ENCODE data around the gene CHST6. TPM values are rescaled to one million over a fixed set of nuclear protein-coding genes. Genes with fewer than 3 reads are reported as not detected.
A peak's percentile ranks its signal among the peaks of the same experiment; 100 is the strongest.
"Not testable (repeated sequence)": the region's sequence is repeated elsewhere in the genome, so short reads cannot be mapped to it uniquely, and the experiment has no call there.

The CHST6 gene
- total RNA-seq, 4 donors from 2014 or later: 0.07 TPM; not detected in 3

DNA sequence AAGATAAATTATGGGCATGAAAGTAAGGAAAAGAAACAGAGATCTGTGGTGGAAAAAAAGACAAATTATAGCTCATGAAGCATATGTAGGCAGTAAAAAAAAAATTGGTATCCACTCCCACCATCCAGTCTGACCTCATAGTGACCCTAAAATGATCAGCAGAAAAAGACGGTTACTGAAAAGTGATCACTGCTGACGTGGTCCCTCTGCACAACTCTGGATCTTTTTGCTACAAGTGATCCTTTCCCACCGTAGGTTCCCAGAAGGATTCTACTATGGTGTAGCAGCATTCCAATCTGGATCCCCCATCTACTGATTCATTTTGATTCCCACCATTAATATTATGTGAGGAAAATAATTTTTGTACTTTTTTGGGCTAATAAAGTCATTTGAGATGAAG, 10.9 kb upstream of the CHST6 start:
- peak overlapping the region in 1 of 4 donors; percentile 6 for H3K4me3 ChIP-seq
- H3K9me3 ChIP-seq: no peaks in the 10 kb centered on the region
- H3K27ac ChIP-seq: peak overlapping the region; percentile 24 to 74 (median 50)
- ATAC-seq (no peak), DNase-seq (no peak)
- in situ Hi-C loops (cut with MboI; ENCODE audit: low sequenced_read_pairs in 4 of 4) (no loop called here), intact Hi-C loops (cut with DNase I; ENCODE audit: low total_unique reads) (no loop called here)
- peaks cover 10 to 21% of the 10 kb centered on the region in 2 donors for H3K4me1 ChIP-seq
- H3K27me3 ChIP-seq: no peaks in the 10 kb centered on the region
- H3K36me3 ChIP-seq: no peaks in the 10 kb centered on the region
- TF ChIP-seq POLR2A (IDR thresholded peaks at IDR 0.05): no peak
- TF ChIP-seq, protein P1, sequence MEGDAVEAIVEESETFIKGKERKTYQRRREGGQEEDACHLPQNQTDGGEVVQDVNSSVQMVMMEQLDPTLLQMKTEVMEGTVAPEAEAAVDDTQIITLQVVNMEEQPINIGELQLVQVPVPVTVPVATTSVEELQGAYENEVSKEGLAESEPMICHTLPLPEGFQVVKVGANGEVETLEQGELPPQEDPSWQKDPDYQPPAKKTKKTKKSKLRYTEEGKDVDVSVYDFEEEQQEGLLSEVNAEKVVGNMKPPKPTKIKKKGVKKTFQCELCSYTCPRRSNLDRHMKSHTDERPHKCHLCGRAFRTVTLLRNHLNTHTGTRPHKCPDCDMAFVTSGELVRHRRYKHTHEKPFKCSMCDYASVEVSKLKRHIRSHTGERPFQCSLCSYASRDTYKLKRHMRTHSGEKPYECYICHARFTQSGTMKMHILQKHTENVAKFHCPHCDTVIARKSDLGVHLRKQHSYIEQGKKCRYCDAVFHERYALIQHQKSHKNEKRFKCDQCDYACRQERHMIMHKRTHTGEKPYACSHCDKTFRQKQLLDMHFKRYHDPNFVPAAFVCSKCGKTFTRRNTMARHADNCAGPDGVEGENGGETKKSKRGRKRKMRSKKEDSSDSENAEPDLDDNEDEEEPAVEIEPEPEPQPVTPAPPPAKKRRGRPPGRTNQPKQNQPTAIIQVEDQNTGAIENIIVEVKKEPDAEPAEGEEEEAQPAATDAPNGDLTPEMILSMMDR (IDR thresholded peaks at IDR 0.05 in 4 of 5, conservative IDR thresholded peaks at IDR 0.05 in 1 of 5): no peak

DNA sequence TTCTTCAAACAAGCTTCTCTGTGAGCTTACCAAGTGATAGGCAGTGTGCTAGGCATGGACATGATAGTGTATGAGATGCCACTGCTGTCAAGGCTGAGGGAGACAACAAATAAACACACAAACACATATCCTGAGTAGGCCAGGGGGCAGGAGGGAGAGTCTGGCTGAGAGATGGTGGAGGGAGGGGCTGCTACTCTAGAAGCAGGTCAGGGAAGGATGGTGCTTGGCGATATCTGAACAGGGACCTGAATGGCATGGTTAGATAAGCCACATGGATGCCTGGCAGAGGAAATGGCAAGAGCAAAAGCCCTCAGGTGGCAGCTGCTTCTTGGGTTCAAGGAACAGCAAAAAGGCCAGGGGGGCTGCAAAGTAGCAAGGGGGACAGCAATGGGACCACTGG, 8.6 kb upstream of the CHST6 start:
- DNase-seq (no peak), ATAC-seq (no peak)
- Histone ChIP-seq H3K4me1 (peaks cover 10 to 21% of the 10 kb centered on the region in 2 donors), H3K9me3 (no peaks in the 10 kb centered on the region), H3K27ac (no peak overlapping the region), H3K27me3 (no peaks in the 10 kb centered on the region), H3K4me3 (no peak overlapping the region), H3K36me3 (no peaks in the 10 kb centered on the region)
- in situ Hi-C loops (cut with MboI; ENCODE audit: low sequenced_read_pairs in 4 of 4): no loop called here
- intact Hi-C loops (cut with DNase I; ENCODE audit: low total_unique reads): no loop called here
- TF ChIP-seq, protein P1 (IDR thresholded peaks at IDR 0.05 in 4 of 5, conservative IDR thresholded peaks at IDR 0.05 in 1 of 5): no peak
- no peak for TF ChIP-seq POLR2A (IDR thresholded peaks at IDR 0.05)

DNA sequence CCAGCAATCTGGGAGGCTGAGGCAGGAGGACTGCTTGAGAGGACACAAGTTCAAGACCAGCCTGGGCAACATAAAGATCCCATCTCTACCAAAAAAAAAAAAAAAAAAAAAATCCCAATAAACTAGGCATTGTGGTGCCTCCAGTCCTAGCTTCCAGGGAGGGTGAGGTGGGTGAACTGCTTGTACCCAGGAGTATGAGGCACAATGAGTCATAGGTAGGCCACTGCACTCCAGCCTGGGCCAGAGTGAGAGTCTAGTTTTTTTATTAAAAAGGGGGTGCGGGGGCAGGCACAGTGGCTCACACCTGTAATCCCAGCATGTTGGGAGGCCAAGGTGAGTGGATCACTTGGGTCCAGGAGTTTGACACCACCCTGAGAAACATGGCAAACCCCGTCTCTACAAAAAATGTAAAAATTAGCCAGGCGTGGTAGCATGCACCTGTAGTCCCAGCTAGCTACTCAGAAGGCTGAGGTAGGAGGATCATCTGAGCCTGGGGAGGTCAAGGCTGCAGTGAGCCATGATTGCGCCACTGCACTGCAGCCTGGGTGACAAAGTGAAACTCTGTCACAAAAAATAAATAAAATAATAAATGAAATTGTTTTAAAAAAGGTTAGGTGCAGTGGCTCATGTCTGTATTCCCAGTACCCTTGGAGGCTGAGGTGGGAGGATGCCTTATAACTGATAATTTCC, 7.8 kb upstream of the CHST6 start:
- no peak for ATAC-seq
- Histone ChIP-seq H3K27ac (no peak overlapping the region), H3K4me3 (no peak overlapping the region), H3K4me1 (peaks cover 7 to 21% of the 10 kb centered on the region in 2 donors), H3K9me3 (no peaks in the 10 kb centered on the region), H3K27me3 (no peaks in the 10 kb centered on the region), H3K36me3 (no peaks in the 10 kb centered on the region)
- intact Hi-C loops (cut with DNase I; ENCODE audit: low total_unique reads): no loop called here
- no peak for TF ChIP-seq POLR2A (IDR thresholded peaks at IDR 0.05)
- TF ChIP-seq, protein P1 (IDR thresholded peaks at IDR 0.05 in 4 of 5, conservative IDR thresholded peaks at IDR 0.05 in 1 of 5): no peak
- DNase-seq: no peak
- in situ Hi-C loops (cut with MboI; ENCODE audit: low sequenced_read_pairs in 4 of 4): no loop called here

DNA sequence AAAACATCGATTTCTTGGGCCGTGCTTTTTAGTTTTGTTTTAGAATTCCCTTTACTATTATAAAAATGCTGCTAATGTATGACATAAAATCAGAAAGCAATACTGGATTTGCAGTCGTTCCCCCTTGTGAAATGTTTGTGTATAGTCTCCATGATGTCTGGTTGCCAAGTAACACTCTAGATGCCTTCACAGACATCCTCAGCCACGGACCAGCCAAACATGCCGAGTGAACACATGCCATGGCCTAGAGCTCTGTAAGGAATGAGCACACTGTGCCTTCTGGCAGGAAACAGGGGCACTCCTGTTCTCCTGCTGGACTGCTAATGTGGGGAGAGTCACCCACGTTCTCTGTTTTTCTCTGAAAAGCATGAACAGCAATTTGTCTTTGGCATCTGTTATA, 6.6 kb upstream of the CHST6 start:
- H3K27ac ChIP-seq; ATAC-seq; DNase-seq; H3K36me3 ChIP-seq; H3K4me3 ChIP-seq; H3K9me3 ChIP-seq; in situ Hi-C loops (cut with MboI; ENCODE audit: low sequenced_read_pairs in 4 of 4); H3K27me3 ChIP-seq; intact Hi-C loops (cut with DNase I; ENCODE audit: low total_unique reads): not testable (repeated sequence)
- H3K4me1 ChIP-seq: peaks cover 4 to 16% of the 10 kb centered on the region in 2 donors

DNA sequence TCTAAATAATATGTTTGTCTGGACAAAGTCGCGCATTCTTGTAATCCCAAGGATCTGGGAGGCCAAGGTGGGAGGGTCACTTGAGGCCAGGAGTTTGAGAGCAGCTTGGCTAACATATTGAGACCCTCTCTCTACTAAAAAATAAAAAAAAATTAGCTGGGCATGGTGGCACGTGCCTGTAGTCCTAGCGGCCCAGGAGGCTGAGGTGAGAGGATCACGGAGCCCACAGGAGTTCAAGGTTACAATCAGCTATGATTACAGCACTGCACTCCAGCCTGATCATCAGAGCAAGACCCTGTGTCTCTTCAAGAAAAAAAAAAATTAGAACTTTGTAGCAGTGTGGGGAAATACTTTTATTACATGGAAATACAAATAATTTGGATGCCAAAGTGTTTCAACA, 6.1 kb upstream of the CHST6 start:
- Histone ChIP-seq H3K4me3 (no peak overlapping the region), H3K9me3 (no peaks in the 10 kb centered on the region), H3K27me3 (no peaks in the 10 kb centered on the region), H3K27ac (no peak overlapping the region), H3K4me1 (peaks cover 4 to 12% of the 10 kb centered on the region in 2 donors), H3K36me3 (no peaks in the 10 kb centered on the region)
- intact Hi-C loops (cut with DNase I; ENCODE audit: low total_unique reads) (no loop called here), in situ Hi-C loops (cut with MboI; ENCODE audit: low sequenced_read_pairs in 4 of 4) (no loop called here)
- no peak for TF ChIP-seq POLR2A (IDR thresholded peaks at IDR 0.05)
- TF ChIP-seq, protein P1 (IDR thresholded peaks at IDR 0.05 in 4 of 5, conservative IDR thresholded peaks at IDR 0.05 in 1 of 5): no peak
- ATAC-seq (no peak), DNase-seq (no peak)

DNA sequence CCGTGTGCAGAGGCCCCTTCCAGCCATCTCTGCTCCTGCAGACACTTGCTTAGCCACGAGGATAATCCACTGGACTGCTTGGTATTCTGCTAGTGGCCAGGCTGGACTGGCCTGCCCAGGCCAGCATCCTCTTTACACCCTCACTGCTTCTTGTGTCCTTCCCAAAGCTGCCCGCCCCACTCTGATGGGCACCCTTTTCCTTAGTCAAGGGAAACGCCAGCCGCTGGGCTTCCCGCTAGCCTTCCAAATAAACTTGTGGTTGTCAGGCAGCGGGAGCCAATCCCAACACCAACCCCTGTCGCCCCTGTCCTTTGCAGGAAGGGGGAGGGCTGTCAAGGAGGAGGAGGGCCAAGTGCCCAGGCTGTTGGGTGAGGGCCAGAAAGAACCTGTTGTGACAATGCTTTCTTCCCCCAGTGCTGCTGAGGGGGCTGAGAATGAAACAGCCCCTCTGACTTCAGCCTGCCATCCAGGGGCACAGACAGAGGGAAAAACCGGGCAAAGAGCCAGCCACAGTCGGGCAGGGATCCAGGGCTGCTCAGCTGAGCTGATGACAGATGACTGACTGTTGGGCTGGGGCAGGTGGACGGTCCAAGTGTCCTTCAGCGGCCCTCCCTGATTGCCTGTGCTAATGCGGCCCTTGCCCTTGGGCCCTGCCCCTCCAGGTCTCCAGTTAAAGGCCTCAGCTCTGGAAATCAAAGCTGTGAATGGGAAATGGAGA, 3.5 kb upstream of the CHST6 start:
- H3K36me3 ChIP-seq; H3K27ac ChIP-seq; H3K4me3 ChIP-seq; in situ Hi-C loops (cut with MboI; ENCODE audit: low sequenced_read_pairs in 4 of 4); H3K9me3 ChIP-seq; intact Hi-C loops (cut with DNase I; ENCODE audit: low total_unique reads): not testable (repeated sequence)
- DNase-seq (peak in 1 of 2 donors; percentile 62), ATAC-seq (peak; percentile 73 to 84)
- peaks cover 12 to 14% (median 14%) of the 10 kb centered on the region in 3 donors for H3K27me3 ChIP-seq
- H3K4me1 ChIP-seq: peaks cover 9 to 14% of the 10 kb centered on the region in 2 donors
